Measurements from ENCODE around the gene CPT1B. TPM values are rescaled to one million over a fixed set of nuclear protein-coding genes. Genes with fewer than 3 reads are reported as not detected.
"Not testable (repeated sequence)": the region's sequence is repeated elsewhere in the genome, so short reads cannot be mapped to it uniquely, and the experiment has no call there.

CPT1B gene
- total RNA-seq, 6 donors from 2014 or later: 7.3 to 54.5 (median 19.4) TPM

DNA sequence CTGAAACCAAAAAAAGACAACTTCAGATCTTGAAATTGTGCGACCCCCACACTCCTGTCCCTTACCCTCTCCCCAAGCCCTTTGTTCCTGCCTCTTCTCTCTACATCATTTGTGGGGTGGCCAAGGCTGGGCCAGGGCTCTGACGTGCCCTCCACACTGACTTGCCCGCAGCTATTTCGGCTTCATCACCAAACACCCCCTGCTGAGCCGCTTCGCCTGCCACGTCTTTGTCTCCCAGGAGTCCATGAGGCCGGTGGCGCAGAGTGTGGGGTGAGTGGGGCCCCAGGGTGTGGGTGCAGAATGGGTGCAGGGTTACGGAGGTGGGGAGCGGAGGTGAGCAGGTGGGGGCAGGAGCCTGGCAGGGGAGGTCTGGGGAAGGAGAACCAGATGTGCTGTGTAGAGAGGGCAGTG, 31.8 kb upstream of the CPT1B start:
- peaks cover 0 to 17% (median 11%) of the 10 kb centered on the region in 4 donors for H3K4me1 ChIP-seq
- ATAC-seq (ENCODE audit: low FRiP score in 2 of 2): no peak
- H3K36me3 ChIP-seq: no peaks in the 10 kb centered on the region
- H3K4me3 ChIP-seq: no peak overlapping the region
- H3K27ac ChIP-seq: no peak overlapping the region
- TF ChIP-seq EP300 (IDR thresholded peaks at IDR 0.05) (no peak), POLR2A (IDR thresholded peaks at IDR 0.05) (no peak), POLR2AphosphoS5 (IDR thresholded peaks at IDR 0.05) (no peak)
- TF ChIP-seq, protein P1, sequence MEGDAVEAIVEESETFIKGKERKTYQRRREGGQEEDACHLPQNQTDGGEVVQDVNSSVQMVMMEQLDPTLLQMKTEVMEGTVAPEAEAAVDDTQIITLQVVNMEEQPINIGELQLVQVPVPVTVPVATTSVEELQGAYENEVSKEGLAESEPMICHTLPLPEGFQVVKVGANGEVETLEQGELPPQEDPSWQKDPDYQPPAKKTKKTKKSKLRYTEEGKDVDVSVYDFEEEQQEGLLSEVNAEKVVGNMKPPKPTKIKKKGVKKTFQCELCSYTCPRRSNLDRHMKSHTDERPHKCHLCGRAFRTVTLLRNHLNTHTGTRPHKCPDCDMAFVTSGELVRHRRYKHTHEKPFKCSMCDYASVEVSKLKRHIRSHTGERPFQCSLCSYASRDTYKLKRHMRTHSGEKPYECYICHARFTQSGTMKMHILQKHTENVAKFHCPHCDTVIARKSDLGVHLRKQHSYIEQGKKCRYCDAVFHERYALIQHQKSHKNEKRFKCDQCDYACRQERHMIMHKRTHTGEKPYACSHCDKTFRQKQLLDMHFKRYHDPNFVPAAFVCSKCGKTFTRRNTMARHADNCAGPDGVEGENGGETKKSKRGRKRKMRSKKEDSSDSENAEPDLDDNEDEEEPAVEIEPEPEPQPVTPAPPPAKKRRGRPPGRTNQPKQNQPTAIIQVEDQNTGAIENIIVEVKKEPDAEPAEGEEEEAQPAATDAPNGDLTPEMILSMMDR (IDR thresholded peaks at IDR 0.05): no peak
- no peaks in the 10 kb centered on the region for H3K27me3 ChIP-seq
- peak in 1 of 2 donors; percentile 62 for DNase-seq
- 90 to 91% methylated on average over 10 to 11 of the region's 11 CpGs for WGBS, 2 donors
- no peaks in the 10 kb centered on the region for H3K9me3 ChIP-seq

DNA sequence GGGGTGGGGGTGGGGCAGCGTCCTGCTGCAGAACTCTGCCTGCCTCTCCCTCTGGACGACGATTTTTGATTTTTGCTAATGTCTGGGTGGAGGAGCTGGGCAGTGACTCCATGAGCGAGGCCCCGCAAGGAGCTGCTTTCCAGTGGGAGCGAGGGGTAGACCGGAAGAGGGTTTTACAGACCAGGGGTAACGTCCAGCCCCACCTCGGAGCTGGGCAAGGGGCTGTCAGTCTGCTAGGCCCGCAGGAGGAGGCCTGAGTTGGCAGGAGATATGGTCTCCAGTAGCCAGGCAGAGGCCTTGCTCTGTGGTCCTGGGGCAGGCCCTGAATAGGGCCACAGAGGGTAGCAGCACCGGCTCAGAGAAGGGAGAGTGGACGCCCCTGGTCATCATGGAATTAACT, 31.4 kb upstream of the CPT1B start:
- no peak for TF ChIP-seq POLR2AphosphoS5 (IDR thresholded peaks at IDR 0.05)
- TF ChIP-seq, protein P1 (IDR thresholded peaks at IDR 0.05): no peak
- TF ChIP-seq POLR2A (IDR thresholded peaks at IDR 0.05): no peak
- no peak for TF ChIP-seq EP300 (IDR thresholded peaks at IDR 0.05)
- peaks cover 0 to 3% (median 0%) of the 10 kb centered on the region in 4 donors for H3K27me3 ChIP-seq
- WGBS, 2 donors: 85 to 93% methylated on average over 4 to 12 of the region's 12 CpGs
- no peaks in the 10 kb centered on the region for H3K36me3 ChIP-seq
- ATAC-seq (ENCODE audit: low FRiP score in 2 of 2) (no peak), DNase-seq (peak; percentile 10 to 42)
- H3K9me3 ChIP-seq: no peaks in the 10 kb centered on the region
- H3K4me3 ChIP-seq: no peak overlapping the region
- H3K27ac ChIP-seq: no peak overlapping the region
- H3K4me1 ChIP-seq: peaks cover 0 to 17% (median 11%) of the 10 kb centered on the region in 4 donors

DNA sequence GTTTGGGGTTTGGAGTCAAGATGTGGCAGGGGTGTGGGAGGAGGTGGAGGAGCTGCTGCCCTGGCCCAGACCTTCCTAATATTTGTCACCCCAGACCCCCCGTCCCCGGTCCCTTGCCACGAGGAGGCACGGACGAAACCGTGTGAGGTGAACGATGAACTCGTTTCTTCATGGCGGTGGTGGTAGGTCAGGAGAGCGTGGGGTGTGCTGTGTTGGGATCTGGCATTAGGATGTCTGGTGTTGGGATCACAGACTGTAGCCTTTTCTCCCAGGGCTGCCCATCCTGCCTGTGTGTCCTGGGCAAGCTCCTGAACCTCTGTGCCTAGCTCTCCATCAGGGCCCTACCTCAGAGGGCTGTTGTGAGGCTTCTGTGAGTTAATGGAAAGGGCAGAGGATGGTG, 30.8 kb upstream of the CPT1B start:
- peaks cover 0 to 5% (median 2%) of the 10 kb centered on the region in 4 donors for H3K27me3 ChIP-seq
- DNase-seq: peak; percentile 8 to 52

DNA sequence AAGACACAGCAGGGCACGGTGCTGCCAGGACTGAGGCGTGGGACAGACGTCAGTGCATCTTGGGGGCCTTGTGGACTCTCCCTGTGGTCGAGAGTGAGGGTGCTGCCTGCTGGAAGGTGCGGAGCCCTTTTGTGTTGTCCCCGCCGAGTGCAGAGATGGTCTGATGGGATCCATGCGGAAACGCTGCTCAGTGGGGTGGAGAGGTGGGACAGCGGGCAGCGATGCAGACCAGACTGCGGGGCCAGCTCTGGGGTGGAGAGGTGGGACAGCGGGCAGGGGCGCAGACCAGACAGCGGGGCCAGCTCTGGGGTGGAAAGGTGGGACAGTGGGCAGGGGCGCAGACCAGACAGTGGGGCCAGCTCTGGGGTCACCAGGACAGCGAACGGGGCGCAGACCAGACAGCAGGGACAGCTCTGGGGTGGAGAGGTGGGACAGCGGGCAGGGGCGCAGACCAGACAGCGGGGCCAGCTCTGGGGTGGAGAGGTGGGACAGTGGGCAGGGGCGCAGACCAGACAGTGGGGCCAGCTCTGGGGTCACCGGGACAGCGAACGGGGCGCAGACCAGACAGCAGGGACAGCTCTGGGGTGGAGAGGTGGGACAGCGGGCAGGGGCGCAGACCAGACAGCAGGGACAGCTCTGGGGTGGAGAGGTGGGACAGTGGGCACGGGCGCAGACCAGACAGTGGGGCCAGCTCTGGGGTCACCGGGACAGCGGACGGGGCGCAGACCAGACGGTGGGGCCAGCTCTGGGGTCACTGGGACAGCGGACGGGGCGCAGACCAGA, 30.0 kb upstream of the CPT1B start:
- not testable (repeated sequence) for ATAC-seq (ENCODE audit: low FRiP score in 2 of 2)

More for the DNA sequence above, 30.8 kb upstream of the CPT1B start:
- WGBS, 2 donors: 85 to 92% methylated on average over 10 of the region's 10 CpGs
- H3K9me3 ChIP-seq: no peaks in the 10 kb centered on the region
- no peak for ATAC-seq (ENCODE audit: low FRiP score in 2 of 2)
- no peaks in the 10 kb centered on the region for H3K36me3 ChIP-seq
- no peak overlapping the region for H3K27ac ChIP-seq
- TF ChIP-seq POLR2A (IDR thresholded peaks at IDR 0.05) (no peak), POLR2AphosphoS5 (IDR thresholded peaks at IDR 0.05) (no peak)
- TF ChIP-seq, protein P1 (IDR thresholded peaks at IDR 0.05): no peak
- peaks cover 0 to 17% (median 11%) of the 10 kb centered on the region in 4 donors for H3K4me1 ChIP-seq
- no peak overlapping the region for H3K4me3 ChIP-seq

DNA sequence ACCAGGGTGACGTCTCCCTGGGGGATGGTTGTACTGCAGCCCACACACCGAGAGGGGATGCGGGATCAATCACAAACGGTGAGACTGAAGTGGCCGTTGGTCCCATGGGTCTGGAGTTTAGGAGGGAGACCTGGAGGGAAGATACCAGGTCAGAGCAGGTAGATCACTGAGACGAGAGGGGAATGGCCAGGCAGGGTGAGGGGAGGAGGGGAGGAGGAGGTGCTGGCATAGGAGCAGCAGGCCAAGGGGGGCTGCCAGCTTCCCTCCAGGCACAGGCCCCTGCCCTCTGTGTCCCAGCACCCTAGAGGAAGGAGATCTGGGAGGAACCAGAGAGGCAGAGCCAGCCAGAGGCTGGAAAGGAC, 29.4 kb upstream of the CPT1B start:
- TF ChIP-seq, protein P1 (IDR thresholded peaks at IDR 0.05): no peak
- TF ChIP-seq EP300 (IDR thresholded peaks at IDR 0.05) (no peak), POLR2A (IDR thresholded peaks at IDR 0.05) (no peak), POLR2AphosphoS5 (IDR thresholded peaks at IDR 0.05) (no peak)
- Histone ChIP-seq H3K36me3 (no peaks in the 10 kb centered on the region), H3K27ac (no peak overlapping the region), H3K27me3 (peaks cover 0 to 17% (median 13%) of the 10 kb centered on the region in 4 donors), H3K4me3 (no peak overlapping the region), H3K9me3 (no peaks in the 10 kb centered on the region), H3K4me1 (peaks cover 0 to 10% (median 2%) of the 10 kb centered on the region in 4 donors)
- ATAC-seq (ENCODE audit: low FRiP score in 2 of 2): no peak
- no peak for DNase-seq
- WGBS, 2 donors: 71 to 77% methylated on average over 6 of the region's 6 CpGs

More for the DNA sequence above, 30.0 kb upstream of the CPT1B start:
- not testable (repeated sequence) for H3K27ac ChIP-seq, H3K36me3 ChIP-seq, H3K4me3 ChIP-seq, H3K9me3 ChIP-seq
- 80 to 87% methylated on average over 38 of the region's 39 CpGs for WGBS, 2 donors
- DNase-seq: peak; percentile 0 to 74
- peaks cover 0 to 16% (median 7%) of the 10 kb centered on the region in 4 donors for H3K4me1 ChIP-seq
- H3K27me3 ChIP-seq: peaks cover 0 to 12% (median 8%) of the 10 kb centered on the region in 4 donors
